HepG2 (cell line): Measurements from ENCODE around the gene ZNF618. TPM values are rescaled to one million over a fixed set of nuclear protein-coding genes. Genes with fewer than 3 reads are reported as not detected.

Source experiments
- ARHGAP35 ChIP-seq: sonication (generic); formaldehyde crosslinking; IDR thresholded peaks from 2 replicates; pipeline ENCODE4 v1.9.0; 2022; ENCODE audit warnings: mild to moderate bottlenecking, inconsistent platforms, moderate library complexity, missing genetic modification reagents, borderline replicate concordance
- CEBPG ChIP-seq: IDR thresholded peaks from 2 replicates; pipeline ENCODE4 v1.6.1; 2016
- MED13 ChIP-seq: sonication (generic); formaldehyde crosslinking; IDR thresholded peaks from 2 replicates; pipeline ENCODE4 v1.5.0; 2020; ENCODE audit warnings: missing genetic modification reagents
- PHF20 ChIP-seq: sonication (generic); formaldehyde crosslinking; IDR thresholded peaks from 2 replicates; pipeline ENCODE4 v1.5.0; 2020; ENCODE audit warnings: mild to moderate bottlenecking, missing genetic modification reagents
- POLR2G ChIP-seq: fragments of 200-400 bp; formaldehyde crosslinking; IDR thresholded peaks from 2 replicates; pipeline ENCODE4 v1.6.1; 2018; ENCODE audit warnings: mild to moderate bottlenecking, low read depth, low read length, moderate library complexity
- RARG ChIP-seq: sonication (generic); formaldehyde crosslinking; IDR thresholded peaks from 2 replicates; pipeline ENCODE4 v1.4.0; 2020; ENCODE audit warnings: low read depth, mild to moderate bottlenecking, missing genetic modification reagents
- SALL2 ChIP-seq: sonication (generic); formaldehyde crosslinking; IDR thresholded peaks from 2 replicates; pipeline ENCODE4 v1.8.1; 2023; ENCODE audit warnings: mild to moderate bottlenecking, missing genetic modification reagents, inconsistent platforms
- SATB2 ChIP-seq: sonication (generic); formaldehyde crosslinking; IDR thresholded peaks from 2 replicates; pipeline ENCODE4 v1.5.0; 2020; ENCODE audit warnings: missing genetic modification reagents
- SUZ12 ChIP-seq: fragments of 150-350 bp; IDR thresholded peaks from 2 replicates; pipeline ENCODE4 v1.6.1; 2014; ENCODE audit warnings: low read depth, low read length
- TAF15 ChIP-seq: fragments of 200-400 bp; formaldehyde crosslinking; IDR thresholded peaks from one replicate; pipeline ENCODE4 v1.6.1; 2018; ENCODE audit warnings: mild to moderate bottlenecking, low read depth, low read length; ENCODE audit not compliant: poor library complexity, severe bottlenecking
- XRCC5 ChIP-seq: fragments of 200-400 bp; formaldehyde crosslinking; optimal IDR thresholded peaks from 2 replicates; pipeline ENCODE3; 2017; ENCODE audit warnings: mild to moderate bottlenecking, low read length
- YEATS2 ChIP-seq: sonication (generic); formaldehyde crosslinking; IDR thresholded peaks from 2 replicates; pipeline ENCODE4 v1.4.0; 2020; ENCODE audit warnings: missing genetic modification reagents, borderline replicate concordance
- ZFP1 ChIP-seq: IDR thresholded peaks from 2 replicates; pipeline ENCODE4 v1.6.1; 2016
- ZFP62 ChIP-seq: sonication (generic); formaldehyde crosslinking; IDR thresholded peaks from 2 replicates; pipeline ENCODE4 v1.4.0; 2020; ENCODE audit warnings: missing genetic modification reagents
- ZNF225 ChIP-seq: sonication (generic); formaldehyde crosslinking; IDR thresholded peaks from 2 replicates; pipeline ENCODE4 v1.4.0; 2020; ENCODE audit warnings: mild to moderate bottlenecking, missing genetic modification reagents
- ZNF292 ChIP-seq: sonication (generic); formaldehyde crosslinking; IDR thresholded peaks from 2 replicates; pipeline ENCODE4 v1.8.1; 2022; ENCODE audit warnings: mild to moderate bottlenecking, low read depth, missing genetic modification reagents, borderline replicate concordance
- ZNF33A ChIP-seq: sonication (generic); formaldehyde crosslinking; IDR thresholded peaks from 2 replicates; pipeline ENCODE4 v1.5.1; 2020; ENCODE audit warnings: missing genetic modification reagents, mild to moderate bottlenecking, moderate library complexity, borderline replicate concordance
- ZNF543 ChIP-seq: sonication (generic); formaldehyde crosslinking; IDR thresholded peaks from 2 replicates; pipeline ENCODE4 v1.4.0; 2020; ENCODE audit warnings: mild to moderate bottlenecking, missing genetic modification reagents
- ZZZ3 ChIP-seq: sonication (generic); formaldehyde crosslinking; IDR thresholded peaks from 2 replicates; pipeline ENCODE4 v1.4.0; 2020; ENCODE audit warnings: missing genetic modification reagents, mild to moderate bottlenecking, borderline replicate concordance
- polyA plus RNA-seq, 8 experiments: library from polyadenylated mRNA; depleted of rRNA in 3 of 8; stranded (reverse) in 7 of 8; unstranded in 1 of 8; fragments of >200 nt; fragmentation: Illumina TruSeq in 4 of 8; extraction: Trizol in 4 of 8; gene quantifications; 2 replicates each; pipeline versions ENCODE4 v1.2.1 to v1.2.3, GENCODE V29; 2011 to 2016; ENCODE audit warnings: low read depth in 4 of 8, missing spikeins in 1 of 8, mixed read lengths in 1 of 8; ENCODE audit not compliant: insufficient read depth in 1 of 8
- total RNA-seq, 5 experiments: library from RNA; depleted of rRNA; stranded (reverse); fragments of >200 nt; fragmentation: Illumina TruSeq; extraction: Trizol; gene quantifications; 2 replicates each; pipeline ENCODE4 v1.2.3, GENCODE V29; 2016; ENCODE audit warnings: low read depth in 1 of 5
- TF ChIP-seq, protein P1 (sequence below): fragments of 450-650 bp; IDR thresholded peaks from 2 replicates; pipeline ENCODE4 v1.6.1; 2016
- TF ChIP-seq, protein P2 (sequence below): sonication (generic); formaldehyde crosslinking; IDR thresholded peaks from 2 replicates; pipeline ENCODE4 v1.4.0; 2020; ENCODE audit warnings: missing genetic modification reagents

Gene ZNF618
- total and polyA plus RNA-seq, 2 of the 13 experiments (the other 11 are each of a cell fraction or from before 2014, with no cell fraction given): 0.07 TPM

DNA sequence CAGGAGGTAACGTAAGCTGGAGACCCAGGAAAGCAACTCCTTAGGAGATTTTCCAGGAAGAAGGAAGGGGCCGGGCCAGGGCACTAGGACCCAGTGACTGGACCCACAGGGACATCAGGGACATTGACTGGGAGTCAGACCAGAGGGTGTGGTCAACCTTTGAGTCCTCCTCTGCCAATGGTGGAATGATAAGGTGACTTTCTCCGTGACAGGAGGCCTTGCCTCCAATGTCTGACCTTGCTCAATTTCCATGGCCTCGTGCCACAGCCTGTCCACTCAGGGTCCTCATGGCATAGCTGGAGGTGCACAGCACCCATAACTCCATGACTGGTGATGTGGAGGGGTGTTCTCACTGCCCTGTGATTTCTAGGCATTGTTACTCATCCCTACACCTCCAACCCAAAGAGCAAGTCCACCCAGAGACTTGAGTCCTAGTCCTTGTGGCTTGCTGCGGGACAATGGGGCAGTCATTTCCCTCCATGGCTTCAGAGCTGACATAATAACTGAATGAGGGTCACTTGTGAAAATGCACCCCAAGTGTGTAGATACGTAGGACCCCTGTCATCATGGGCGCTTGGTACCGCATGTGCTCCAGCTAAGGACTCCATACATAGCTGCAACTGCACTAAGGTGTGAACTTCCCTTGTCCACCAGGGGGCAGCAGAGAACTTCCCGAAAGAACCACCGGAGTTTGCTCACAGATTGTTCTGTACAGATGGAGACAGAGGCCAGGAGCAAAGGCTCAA is 206.1 kb downstream of the ZNF618 start (continued):
- no peak for TF ChIP-seq ZNF33A (CRISPR knock-in tag)
- TF ChIP-seq PHF20 (CRISPR knock-in tag): no peak
- no peak for TF ChIP-seq ARHGAP35 (CRISPR knock-in tag)
- TF ChIP-seq XRCC5: peak; percentile 71
- no peak; the same call in 1 of the 2 replicates for TF ChIP-seq RARG (CRISPR knock-in tag)
- peak; percentile 57 for TF ChIP-seq POLR2G
- TF ChIP-seq YEATS2: peak; percentile 79
- TF ChIP-seq ZFP62 (CRISPR knock-in tag): no peak
- TF ChIP-seq ZNF225 (CRISPR knock-in tag): peak; percentile 24; the same call in 1 of the 2 replicates
- TF ChIP-seq, protein P1, sequence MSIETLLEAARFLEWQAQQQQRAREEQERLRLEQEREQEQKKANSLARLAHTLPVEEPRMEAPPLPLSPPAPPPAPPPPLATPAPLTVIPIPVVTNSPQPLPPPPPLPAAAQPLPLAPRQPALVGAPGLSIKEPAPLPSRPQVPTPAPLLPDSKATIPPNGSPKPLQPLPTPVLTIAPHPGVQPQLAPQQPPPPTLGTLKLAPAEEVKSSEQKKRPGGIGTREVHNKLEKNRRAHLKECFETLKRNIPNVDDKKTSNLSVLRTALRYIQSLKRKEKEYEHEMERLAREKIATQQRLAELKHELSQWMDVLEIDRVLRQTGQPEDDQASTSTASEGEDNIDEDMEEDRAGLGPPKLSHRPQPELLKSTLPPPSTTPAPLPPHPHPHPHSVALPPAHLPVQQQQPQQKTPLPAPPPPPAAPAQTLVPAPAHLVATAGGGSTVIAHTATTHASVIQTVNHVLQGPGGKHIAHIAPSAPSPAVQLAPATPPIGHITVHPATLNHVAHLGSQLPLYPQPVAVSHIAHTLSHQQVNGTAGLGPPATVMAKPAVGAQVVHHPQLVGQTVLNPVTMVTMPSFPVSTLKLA: peak; percentile 17; the same call in 1 of the 2 replicates
- TF ChIP-seq SUZ12: no peak
- TF ChIP-seq SALL2 (CRISPR knock-in tag): peak; percentile 58; the same call in 1 of the 2 replicates
- TF ChIP-seq ZNF543 (CRISPR knock-in tag): no peak
- TF ChIP-seq, protein P2, sequence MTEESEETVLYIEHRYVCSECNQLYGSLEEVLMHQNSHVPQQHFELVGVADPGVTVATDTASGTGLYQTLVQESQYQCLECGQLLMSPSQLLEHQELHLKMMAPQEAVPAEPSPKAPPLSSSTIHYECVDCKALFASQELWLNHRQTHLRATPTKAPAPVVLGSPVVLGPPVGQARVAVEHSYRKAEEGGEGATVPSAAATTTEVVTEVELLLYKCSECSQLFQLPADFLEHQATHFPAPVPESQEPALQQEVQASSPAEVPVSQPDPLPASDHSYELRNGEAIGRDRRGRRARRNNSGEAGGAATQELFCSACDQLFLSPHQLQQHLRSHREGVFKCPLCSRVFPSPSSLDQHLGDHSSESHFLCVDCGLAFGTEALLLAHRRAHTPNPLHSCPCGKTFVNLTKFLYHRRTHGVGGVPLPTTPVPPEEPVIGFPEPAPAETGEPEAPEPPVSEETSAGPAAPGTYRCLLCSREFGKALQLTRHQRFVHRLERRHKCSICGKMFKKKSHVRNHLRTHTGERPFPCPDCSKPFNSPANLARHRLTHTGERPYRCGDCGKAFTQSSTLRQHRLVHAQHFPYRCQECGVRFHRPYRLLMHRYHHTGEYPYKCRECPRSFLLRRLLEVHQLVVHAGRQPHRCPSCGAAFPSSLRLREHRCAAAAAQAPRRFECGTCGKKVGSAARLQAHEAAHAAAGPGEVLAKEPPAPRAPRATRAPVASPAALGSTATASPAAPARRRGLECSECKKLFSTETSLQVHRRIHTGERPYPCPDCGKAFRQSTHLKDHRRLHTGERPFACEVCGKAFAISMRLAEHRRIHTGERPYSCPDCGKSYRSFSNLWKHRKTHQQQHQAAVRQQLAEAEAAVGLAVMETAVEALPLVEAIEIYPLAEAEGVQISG (CRISPR knock-in tag): peak; percentile 76
- TF ChIP-seq ZZZ3: no peak; the same call in 1 of the 2 replicates
- no peak for TF ChIP-seq ZNF292 (CRISPR knock-in tag)
- no peak for TF ChIP-seq TAF15
- TF ChIP-seq ZFP1 (CRISPR knock-in tag): peak; percentile 66; the same call in 1 of the 2 replicates
- TF ChIP-seq SATB2 (CRISPR knock-in tag): no peak
- TF ChIP-seq MED13 (CRISPR knock-in tag): 0 out of 2 replicates have a peak, but pooled peaks have one; percentile 31
- peak; percentile 85 for TF ChIP-seq CEBPG (CRISPR knock-in tag)
